ENCODE data around the gene GDPGP1.
A peak's percentile ranks its signal among the peaks of the same experiment; 100 is the strongest.

The GDPGP1 gene

DNA sequence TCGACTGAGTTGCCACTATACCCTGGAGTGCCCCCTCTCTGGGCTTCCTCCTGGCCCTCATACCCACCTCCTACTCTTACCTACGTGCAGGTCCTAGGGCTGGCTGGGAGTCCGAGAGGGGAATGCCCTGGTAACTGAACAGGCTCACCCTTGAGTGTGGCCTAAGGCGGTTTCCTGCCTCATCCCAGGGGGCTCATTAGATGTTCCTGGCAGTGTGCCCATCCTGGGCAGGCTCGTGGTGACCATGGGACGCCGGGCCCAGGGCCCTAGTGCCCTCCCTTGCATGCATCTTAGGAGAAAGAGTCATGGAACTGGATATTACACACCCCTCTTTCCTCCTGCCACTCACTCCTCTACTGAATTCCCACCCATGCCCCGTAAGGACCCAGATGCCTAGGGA is 30.1 kb upstream of the GDPGP1 start:
- DNase-seq (ENCODE audit: insufficient read length, low spot score) = no peak
- no peak for FAIRE-seq

DNA sequence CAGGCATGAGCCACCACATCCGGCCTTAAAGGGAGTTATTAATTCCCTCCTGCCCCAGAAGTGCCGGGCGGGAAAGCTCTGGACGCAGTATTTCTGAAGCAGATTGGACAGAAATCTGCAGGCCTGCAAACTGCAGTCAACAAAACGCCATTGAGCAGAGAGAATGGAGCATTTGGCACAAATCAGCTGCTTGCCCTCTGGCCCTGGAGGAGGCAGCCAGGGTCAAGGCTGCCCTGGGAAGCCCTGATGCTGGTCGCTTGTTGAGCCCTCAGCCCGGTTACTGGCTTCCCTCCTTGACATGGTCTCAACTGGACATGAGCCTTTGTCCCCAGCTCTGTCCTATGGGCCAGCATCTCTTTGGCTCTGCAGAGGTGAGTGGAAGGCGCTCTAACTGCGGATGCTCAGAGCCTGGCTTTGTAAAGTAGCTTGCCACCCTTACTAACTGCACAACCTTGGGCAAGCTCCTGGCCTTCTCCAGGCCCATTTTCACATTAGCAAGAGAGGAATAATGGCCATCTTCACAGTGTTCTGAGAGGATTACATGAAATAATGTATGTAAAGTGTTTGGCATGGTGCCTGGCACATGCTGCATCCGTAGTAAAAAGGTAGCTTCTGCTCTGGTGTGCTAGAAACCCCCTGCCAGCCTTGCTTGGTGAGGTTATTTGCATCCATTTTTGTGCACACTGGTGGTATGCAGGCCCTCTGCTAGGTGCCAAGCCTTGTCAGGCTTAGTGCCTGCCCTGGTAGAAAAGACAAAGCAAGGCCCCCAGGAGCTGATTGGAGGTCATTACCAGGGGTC is 28.8 kb upstream of the GDPGP1 start:
- no peak for FAIRE-seq
- no peak for DNase-seq (ENCODE audit: insufficient read length, low spot score)

DNA sequence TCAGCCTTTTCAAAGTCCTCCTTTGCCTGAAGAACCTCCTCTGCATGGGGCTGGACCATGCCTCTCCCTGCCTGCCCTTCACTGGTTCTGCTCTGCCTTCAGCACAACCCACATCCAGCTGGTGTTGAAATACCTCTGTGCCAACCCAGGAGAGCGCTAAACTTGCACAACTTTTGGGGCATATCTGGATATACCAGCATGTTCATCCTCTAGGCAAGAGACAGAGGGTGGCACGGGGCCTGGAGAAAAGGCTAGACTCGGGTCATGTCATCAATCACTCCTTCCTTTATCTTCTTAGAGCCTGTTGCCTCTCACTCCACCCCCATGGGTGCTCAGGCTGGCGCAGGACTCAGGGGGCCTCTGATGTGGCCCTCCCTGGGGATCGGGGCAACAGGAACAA is 28.1 kb upstream of the GDPGP1 start:
- DNase-seq (ENCODE audit: insufficient read length, low spot score) = no peak
- no peak for FAIRE-seq

DNA sequence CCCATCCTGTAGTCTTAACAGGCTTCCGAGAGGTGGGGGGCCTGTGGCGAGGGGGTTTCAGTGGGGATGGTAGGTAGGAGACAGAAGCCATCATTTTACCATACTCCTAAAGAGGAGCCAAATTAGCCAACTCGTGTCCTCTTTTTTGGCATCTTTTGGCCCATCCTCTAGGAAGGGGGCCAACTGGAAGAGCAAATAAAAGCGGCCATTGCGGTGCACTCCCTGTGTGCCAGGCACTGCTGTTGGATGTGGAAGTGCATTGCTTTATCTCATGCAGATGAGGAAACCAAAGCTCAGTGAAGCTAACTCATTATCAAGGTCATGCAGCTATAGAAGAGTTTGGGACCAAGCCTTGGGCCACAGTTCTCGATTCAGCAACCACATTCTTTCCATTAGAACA is 26.8 kb upstream of the GDPGP1 start:
- DNase-seq (ENCODE audit: insufficient read length, low spot score) = no peak
- FAIRE-seq = no peak

DNA sequence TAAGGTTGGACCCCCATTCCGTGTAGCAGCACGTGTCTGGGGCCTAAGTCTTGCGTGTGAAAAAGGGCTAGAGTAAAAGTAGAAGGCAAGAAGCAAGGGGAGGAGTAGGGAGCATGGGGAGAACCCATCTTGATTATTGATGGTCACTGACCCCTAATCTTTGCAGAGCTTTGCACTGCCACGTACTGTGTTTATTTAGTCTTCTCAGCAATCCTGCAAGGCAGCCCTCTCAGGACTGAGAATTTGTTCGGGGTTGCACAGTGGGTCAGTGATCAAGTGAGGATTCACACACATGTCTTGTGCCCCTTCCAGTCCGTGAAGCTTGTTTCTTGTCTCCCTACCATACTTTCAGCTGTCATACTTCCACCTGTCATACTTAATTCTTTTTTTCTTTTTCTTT is 25.7 kb upstream of the GDPGP1 start:
- FAIRE-seq (no peak), DNase-seq (ENCODE audit: insufficient read length, low spot score) (no peak)

DNA sequence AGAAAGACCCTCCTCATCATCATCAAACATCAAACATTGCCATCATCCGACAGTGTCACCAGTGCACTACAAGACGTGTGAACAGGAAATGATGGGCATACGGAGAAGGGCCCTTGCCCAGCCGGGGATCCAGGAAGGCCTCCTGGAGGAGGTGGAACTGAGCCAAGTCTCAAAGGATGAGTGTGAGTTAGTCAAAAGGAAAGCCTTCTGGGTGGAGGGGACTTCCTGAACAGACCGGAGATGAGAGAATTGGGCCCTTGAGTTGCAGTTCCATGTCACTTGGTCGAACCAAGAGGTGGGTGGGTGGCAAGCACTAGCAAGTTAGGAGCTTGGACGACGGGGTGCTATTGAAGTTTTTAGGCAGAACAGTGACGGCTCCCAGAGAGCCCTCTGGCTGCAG is 24.4 kb upstream of the GDPGP1 start:
- no peak for DNase-seq (ENCODE audit: insufficient read length, low spot score)
- FAIRE-seq = no peak

DNA sequence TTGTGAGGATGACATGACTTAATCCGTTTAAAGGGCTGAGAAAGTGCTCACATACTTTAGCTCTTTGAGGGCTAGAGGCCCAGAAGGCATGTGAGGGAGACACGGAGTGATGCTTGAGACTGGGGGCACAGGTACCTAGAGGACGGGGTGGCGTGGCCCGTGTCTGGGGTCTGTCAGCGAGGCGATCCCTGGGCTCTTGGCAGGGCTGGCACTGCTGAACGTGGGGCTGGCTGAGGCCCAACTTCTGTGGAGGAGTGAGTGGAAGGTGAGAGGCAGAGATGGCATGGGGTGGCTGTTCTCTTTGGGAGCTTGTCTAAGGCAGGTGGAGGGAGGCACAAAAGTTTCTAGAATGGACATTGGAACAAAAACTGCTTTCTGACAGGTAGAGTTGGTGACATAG is 23.4 kb upstream of the GDPGP1 start:
- FAIRE-seq = no peak

DNA sequence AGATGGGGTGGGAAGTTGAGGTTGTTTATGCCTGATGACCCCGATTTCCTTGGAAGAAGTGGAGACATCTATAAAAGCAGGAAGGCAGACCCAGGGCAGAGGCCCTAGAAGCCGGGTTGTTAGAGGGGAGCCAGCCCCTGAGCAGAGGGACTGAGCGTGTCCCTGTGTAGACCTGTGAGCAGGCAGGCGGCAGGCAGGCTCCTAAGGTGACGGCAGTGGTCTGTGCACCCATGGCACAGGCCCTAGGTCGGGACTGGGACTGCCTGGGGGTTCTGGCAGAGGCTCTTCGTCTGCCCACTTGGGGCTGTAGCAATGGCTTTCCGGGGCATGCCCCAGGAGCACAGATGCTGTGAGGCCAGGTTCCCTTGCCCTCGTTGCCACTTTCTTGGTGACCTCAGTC is 23.0 kb upstream of the GDPGP1 start:
- FAIRE-seq = no peak

More for the DNA sequence above, 23.4 kb upstream of the GDPGP1 start:
- DNase-seq (ENCODE audit: insufficient read length, low spot score) = no peak

DNA sequence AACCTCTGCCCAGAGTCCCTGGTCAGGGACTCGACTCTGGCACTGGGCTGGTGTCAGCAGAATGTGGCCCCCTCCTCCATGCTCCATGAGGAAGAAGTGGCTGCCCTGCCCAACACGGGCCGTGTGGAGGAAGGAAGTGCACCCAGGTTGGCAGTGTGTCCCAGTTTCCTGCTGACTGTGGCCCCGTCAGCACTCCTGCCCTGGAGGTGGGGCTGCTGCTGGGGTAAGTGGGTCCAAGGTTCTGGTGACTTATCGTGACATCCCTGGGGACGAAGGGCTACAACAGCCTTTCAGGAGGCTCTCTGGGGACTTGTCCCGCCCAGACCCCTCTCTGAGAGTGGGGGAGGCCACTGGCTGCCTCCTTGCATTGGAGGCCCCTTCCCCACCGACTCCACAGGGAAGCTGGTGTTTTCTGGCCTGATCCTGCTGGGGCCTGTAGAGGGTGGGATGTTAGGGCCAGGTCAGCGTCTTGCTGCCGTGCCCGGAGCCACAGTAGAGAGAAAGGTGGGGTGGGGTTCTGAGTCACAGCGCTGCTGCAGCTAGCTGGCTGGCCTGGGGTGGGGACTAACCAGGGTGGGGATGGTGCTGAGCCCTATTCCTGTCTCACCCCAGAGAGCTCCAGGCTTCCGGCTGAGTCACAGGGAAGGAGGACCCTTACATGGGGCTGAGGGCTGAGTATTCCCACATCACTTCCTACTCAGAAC is 22.4 kb upstream of the GDPGP1 start:
- peak; percentile 66 for DNase-seq (ENCODE audit: insufficient read length, low spot score)
- FAIRE-seq = no peak

More for the DNA sequence above, 23.0 kb upstream of the GDPGP1 start:
- DNase-seq (ENCODE audit: insufficient read length, low spot score) = no peak

DNA sequence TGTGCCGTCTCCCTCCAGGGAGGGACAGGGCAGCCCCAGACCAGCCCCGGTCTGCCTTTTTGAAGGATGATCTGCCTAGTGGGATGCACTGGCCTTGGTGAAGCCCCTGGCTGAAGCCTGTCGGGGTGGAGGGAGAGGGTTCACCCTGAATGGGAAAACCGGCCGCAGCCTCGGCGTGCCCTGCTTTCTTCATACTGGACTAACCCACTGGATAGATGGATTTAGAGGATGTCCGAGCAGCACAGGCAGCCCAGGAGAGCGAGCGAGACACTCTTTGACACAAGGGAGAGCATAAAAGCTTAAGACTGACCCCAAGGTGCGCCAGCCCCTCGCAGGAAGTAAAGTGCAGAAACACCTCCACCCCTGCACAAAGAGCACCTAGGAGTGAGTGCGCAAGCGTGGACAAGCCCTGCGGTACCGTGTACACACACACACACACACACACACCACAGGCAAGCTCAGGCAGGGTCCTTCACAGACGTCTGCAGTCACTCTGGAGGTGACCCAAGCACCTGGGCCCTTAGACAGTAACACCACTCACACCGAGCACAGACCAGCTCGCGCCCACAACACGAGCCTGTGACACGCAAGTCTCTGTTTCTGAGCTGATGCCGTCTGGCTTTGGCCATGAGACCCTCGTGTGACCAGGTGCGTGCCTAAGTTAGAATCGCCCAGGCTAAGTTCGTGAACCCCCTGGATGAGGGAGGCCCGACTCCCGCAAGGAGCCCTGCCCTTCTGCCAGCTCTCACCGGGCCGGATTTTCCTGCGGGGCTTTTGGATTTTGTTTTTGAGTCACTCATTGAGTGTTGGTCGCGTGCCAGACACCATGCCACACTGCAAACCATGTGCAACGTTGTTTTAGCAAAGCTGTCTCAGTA is 21.5 kb upstream of the GDPGP1 start:
- FAIRE-seq (no peak), DNase-seq (ENCODE audit: insufficient read length, low spot score) (no peak)

DNA sequence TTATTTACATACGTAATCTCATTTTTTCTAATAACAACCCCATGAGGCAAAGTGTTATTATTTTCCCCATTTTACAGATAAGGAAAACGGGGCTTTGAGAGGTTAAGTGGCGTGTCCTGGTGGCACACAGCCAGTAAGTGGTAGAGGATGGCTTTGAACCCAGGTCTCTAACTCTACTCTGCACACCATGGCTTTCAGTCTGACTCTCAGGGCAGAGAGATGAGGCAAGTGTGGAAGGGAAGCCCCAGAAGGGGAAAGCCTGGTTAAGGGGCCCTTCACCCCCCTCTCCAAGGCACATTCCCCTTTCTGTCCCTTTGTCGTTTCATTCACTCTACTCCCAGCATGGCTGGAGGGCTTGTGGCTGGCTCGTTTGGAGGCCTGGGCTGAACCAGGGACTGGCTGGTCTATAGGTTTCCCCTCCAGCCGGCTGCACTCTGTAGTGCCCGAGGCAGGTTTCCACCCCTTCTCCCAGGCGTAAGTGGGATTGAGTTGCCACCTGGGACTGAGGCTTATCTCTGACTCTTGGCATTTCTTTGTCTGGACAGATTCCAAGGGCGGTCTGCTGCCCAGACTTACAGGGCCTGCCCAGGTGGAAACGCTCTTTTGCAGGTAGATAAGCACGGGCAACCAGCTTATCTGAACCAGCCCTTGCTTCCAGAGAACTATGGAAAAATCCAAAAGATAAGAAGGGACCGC is 20.7 kb upstream of the GDPGP1 start:
- FAIRE-seq (no peak), DNase-seq (ENCODE audit: insufficient read length, low spot score) (no peak)

DNA sequence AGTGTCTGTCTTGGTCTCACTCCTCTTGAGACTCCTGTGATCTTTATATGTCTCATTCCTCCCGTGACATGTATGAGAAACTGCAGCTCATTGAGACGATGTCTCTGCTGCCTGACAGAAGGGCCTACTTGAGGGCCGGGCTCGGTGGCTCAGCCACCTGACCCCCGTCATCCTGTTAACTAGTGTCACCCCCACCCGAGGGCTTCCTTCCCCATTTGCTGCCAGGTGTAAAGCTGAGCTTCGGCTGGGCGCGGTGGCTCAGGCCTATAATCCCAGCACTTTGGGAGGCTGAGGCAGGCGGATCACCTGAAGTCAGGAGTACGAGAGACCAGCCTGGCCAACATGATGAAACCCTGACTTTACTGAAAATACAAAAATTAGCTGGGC is 20.2 kb upstream of the GDPGP1 start:
- FAIRE-seq (no peak), DNase-seq (ENCODE audit: insufficient read length, low spot score) (no peak)

DNA sequence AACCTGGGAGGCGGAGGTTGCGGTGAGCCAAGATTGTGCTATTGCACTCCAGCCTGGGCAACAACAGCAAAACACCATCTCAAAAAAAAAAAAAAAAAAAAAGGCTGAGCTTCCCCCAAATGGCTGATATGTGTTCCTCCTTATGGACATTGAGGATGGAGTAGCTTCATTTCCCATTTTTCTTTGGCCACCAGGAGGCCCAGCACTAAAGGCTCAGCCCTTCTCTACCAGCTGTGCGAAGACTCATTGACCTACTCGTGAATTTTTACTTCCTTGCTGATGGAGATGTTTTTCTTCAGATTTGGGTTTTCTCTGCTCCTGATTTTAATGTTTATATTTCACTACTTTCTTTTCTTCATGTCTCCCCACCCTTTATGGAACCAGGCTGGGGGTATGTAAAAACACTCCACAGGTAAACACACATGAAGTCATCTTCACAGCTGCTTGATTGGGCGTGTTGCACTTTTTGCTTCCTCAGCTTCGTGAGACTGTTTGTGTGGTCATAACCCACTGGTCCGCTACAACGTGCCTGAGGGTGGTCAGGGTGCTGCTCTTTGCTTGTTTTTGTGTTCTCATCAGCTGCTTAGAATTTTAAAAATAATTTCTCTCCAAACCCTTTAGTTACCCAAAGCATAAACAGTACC is 19.3 kb upstream of the GDPGP1 start:
- DNase-seq (ENCODE audit: insufficient read length, low spot score) (no peak), FAIRE-seq (no peak)

DNA sequence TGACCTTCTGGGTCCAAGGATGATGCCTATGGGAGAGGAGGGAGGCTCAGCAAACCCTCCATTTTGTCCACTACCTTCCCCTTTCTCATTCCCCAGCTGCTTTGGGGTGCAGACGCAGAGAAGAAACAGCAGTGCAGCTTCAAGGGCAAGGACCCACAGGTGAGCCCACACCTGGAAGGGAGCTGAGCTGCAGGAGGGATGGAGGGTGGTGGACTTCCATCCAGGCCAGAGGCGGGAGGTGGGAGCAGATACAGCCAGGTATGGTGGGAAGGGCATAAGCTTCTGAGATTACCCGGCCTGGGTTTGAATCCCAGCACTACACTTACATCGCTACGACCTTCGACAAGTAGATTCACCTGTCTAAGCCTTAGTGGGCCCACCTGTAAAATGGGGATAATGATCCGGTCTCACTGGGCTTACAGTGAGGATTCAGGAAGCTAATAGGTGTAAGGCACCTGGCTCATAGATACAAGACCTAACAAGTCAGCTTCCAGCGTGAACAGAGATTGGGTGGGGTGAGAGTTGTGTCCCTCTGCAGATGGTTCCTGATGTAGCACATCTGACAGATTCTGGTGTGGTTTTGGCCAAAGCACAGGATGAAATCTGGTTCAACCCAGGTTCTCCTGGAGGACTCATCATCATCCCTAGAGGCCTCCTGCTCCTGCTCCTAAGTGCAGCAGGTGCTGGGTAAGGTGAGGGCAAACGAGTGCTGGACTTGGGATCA is 16.2 kb upstream of the GDPGP1 start:
- FAIRE-seq = no peak

DNA sequence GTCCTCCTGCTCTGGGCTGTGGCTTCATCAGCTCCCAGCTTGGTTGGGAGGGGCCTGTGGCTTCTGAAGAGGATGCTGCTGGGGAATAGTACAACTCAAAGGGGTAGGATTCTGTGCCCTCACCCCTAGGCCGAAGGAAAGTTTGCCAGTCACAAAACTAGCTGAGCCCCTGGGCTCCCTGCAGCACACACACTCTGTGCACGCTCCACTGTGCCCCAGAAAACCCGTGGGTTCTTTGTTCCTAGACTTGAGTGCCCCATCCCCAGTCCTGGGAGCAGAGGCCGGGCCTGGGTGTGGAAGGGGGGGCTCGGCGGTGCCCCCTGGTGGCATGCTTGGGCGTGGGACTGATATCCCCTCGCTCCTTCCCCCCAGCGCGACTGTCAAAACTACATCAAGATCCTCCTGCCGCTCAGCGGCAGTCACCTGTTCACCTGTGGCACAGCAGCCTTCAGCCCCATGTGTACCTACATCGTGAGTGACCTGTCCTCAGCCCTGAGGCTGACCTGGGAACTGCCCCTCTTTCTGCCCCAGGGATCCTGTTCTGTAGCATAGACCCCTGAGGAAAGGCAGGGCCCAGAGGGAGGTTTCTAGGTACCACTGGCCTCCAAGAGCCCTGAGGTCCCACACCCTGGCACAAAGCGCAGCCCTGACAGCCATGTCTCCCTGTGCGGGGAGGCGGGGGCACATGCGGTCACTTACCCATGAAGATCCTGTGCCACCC is 14.4 kb upstream of the GDPGP1 start:
- no peak for FAIRE-seq
- DNase-seq (ENCODE audit: insufficient read length, low spot score) = no peak

More for the DNA sequence above, 16.2 kb upstream of the GDPGP1 start:
- no peak for DNase-seq (ENCODE audit: insufficient read length, low spot score)

DNA sequence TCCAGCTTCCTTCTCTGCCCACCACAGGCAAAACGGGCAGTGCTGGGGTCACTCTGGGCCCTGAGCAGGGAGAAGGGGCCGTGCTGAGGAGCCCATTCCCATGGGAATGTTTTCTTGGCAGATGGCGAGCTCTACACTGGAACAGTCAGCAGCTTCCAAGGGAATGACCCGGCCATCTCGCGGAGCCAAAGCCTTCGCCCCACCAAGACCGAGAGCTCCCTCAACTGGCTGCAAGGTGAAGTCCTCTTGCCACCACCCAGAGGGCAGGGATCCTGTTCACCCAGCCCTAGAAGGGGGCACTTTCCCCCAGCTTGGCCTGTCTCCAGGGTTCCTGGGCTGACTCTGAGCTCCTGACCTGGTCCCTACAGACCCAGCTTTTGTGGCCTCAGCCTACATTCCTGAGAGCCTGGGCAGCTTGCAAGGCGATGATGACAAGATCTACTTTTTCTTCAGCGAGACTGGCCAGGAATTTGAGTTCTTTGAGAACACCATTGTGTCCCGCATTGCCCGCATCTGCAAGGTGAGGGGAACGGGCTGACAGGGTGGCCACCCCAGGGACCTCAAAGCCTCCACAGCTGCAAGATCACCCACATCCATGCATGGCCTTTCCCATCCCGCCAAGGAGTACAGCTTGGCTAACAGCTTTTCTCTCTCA is 12.6 kb upstream of the GDPGP1 start:
- DNase-seq (ENCODE audit: insufficient read length, low spot score) (peak; percentile 80), FAIRE-seq (no peak)

DNA sequence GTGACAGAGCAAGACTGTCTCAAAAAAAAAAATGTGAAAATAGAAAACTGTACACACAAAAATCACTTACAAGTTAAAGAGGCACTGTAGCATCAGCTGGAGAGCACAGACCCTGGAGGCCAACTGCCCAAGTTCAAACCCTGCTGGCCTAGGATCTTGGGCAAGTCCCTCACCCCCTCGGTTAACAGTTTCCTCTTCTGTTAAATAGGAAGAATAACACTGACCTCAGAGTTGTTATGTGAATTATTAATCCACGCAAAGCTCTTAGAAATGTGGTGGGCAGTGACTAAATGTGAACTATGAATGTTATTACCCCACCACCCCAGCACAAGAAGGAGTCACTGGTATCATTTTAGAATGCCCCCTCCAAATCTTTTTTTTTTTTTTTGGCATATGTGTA is 11.5 kb upstream of the GDPGP1 start:
- FAIRE-seq = no peak
- DNase-seq (ENCODE audit: insufficient read length, low spot score) = no peak

DNA sequence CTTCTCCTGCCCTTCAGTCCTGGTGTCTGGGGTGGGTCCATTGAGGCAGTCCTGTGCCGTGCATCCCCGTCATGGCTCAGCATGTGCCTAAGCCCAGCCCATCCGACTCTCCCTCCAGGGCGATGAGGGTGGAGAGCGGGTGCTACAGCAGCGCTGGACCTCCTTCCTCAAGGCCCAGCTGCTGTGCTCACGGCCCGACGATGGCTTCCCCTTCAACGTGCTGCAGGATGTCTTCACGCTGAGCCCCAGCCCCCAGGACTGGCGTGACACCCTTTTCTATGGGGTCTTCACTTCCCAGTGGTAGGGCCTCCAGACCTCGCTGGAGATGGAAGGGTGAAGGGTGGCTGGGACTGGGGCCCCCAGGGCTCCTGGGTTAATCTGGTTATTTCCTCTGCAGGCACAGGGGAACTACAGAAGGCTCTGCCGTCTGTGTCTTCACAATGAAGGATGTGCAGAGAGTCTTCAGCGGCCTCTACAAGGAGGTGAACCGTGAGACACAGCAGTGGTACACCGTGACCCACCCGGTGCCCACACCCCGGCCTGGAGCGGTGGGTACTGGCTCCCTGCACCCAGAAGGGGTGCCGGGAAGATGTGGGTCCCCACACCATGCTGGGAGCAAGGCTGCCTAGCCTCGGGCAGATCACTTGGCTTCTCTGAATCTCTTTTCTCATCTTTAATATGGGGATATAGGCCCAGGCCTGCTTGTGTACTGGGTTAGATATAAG is 10.4 kb upstream of the GDPGP1 start:
- DNase-seq (ENCODE audit: insufficient read length, low spot score) = no peak
- no peak for FAIRE-seq
